GM19035 (cell line): ENCODE data around the gene GLDN.
"Not testable (repeated sequence)": the region's sequence is repeated elsewhere in the genome, so short reads cannot be mapped to it uniquely, and the experiment has no call there.

Experiments used
- ATAC-seq: cut with Tn5 transposase; IDR thresholded peaks from one replicate; pipeline ENCODE4 v1.9.1; 2021; ENCODE audit not compliant: unreplicated experiment

GLDN gene

GRCh38 chr15:51443282-51443914, 101.9 kb downstream of the GLDN start:
- no peak for ATAC-seq

GRCh38 chr15:51444112-51444511, 102.7 kb downstream of the GLDN start:
- no peak for ATAC-seq

- ATAC-seq = no peak
These were observed 103.4 kb downstream of the GLDN start for GRCh38 chr15:51444807-51445206.

GRCh38 chr15:51446029-51446744, 104.7 kb downstream of the GLDN start:
- ATAC-seq = not testable (repeated sequence)

GRCh38 chr15:51447855-51448621, 106.6 kb downstream of the GLDN start:
- no peak for ATAC-seq

- no peak for ATAC-seq
These were observed 107.4 kb downstream of the GLDN start for GRCh38 chr15:51448622-51449399.

- no peak for ATAC-seq
These were observed 108.5 kb downstream of the GLDN start for GRCh38 chr15:51450001-51450400.
